ENCODE results near the gene SH3BGRL3. TPM values are rescaled to one million over a fixed set of nuclear protein-coding genes. Genes with fewer than 3 reads are reported as not detected.
"Not testable (repeated sequence)": the region's sequence is repeated elsewhere in the genome, so short reads cannot be mapped to it uniquely, and the experiment has no call there.

The SH3BGRL3 gene
- total and polyA plus RNA-seq, 3 donors from 2014 or later: 24.4 to 76.6 (median 25.4) TPM

- no peaks in the 10 kb centered on the region for H3K27me3 ChIP-seq
- TF ChIP-seq CTCF (IDR thresholded peaks at IDR 0.05) (no peak), POLR2A (IDR thresholded peaks at IDR 0.05) (no peak)
- H3K27ac ChIP-seq: no peak overlapping the region
- no peak overlapping the region for H3K4me3 ChIP-seq
- intact Hi-C loops (cut with DNase I; ENCODE audit: low total_unique reads): loop anchor here (10.0 kb wide), 1 partner anchor 49 kb away; no protein-coding TSS in a partner anchor
- H3K9me3 ChIP-seq: no peaks in the 10 kb centered on the region
- no peaks in the 10 kb centered on the region for H3K36me3 ChIP-seq (ENCODE audit: low read depth, missing control alignments)
- 94 to 95% methylated on average over 2 of the region's 2 CpGs for WGBS, 2 donors
- no peaks in the 10 kb centered on the region for H3K4me1 ChIP-seq
- no peak for DNase-seq
Measured at GRCh38 chr1:26323382-26323781, 43.5 kb downstream of the SH3BGRL3 start.

GRCh38 chr1:26324550-26324949 is 44.7 kb downstream of the SH3BGRL3 start:
- TF ChIP-seq CTCF (IDR thresholded peaks at IDR 0.05) (no peak), POLR2A (IDR thresholded peaks at IDR 0.05) (no peak)
- Histone ChIP-seq H3K4me3 (no peak overlapping the region), H3K27me3 (no peaks in the 10 kb centered on the region), H3K4me1 (no peaks in the 10 kb centered on the region), H3K9me3 (no peaks in the 10 kb centered on the region), H3K36me3 (ENCODE audit: low read depth, missing control alignments) (no peaks in the 10 kb centered on the region), H3K27ac (no peak overlapping the region)
- WGBS, 2 donors: 80 to 92% methylated on average over 3 of the region's 3 CpGs
- DNase-seq: no peak
- intact Hi-C loops (cut with DNase I; ENCODE audit: low total_unique reads): loop anchor here (10.0 kb wide), 1 partner anchor 50 kb away; no protein-coding TSS in a partner anchor

- Histone ChIP-seq H3K27me3 (no peaks in the 10 kb centered on the region), H3K4me3 (no peak overlapping the region), H3K27ac (no peak overlapping the region), H3K4me1 (no peaks in the 10 kb centered on the region), H3K9me3 (no peaks in the 10 kb centered on the region), H3K36me3 (ENCODE audit: low read depth, missing control alignments) (no peaks in the 10 kb centered on the region)
- DNase-seq: no peak
- intact Hi-C loops (cut with DNase I; ENCODE audit: low total_unique reads): loop anchor here (10.0 kb wide), 1 partner anchor 53 kb away; no protein-coding TSS in a partner anchor
- WGBS, 2 donors: 80 to 90% methylated on average over 8 of the region's 8 CpGs
- no peak for TF ChIP-seq CTCF (IDR thresholded peaks at IDR 0.05)
- no peak for TF ChIP-seq POLR2A (IDR thresholded peaks at IDR 0.05)
Measured at GRCh38 chr1:26327956-26328362, 48.1 kb downstream of the SH3BGRL3 start.

- Histone ChIP-seq H3K27ac (no peak overlapping the region), H3K4me1 (no peaks in the 10 kb centered on the region), H3K9me3 (no peaks in the 10 kb centered on the region), H3K27me3 (no peaks in the 10 kb centered on the region), H3K4me3 (no peak overlapping the region), H3K36me3 (ENCODE audit: low read depth, missing control alignments) (no peaks in the 10 kb centered on the region)
- intact Hi-C loops (cut with DNase I; ENCODE audit: low total_unique reads): loop anchor here (10.0 kb wide), 1 partner anchor 54 kb away; no protein-coding TSS in a partner anchor
- WGBS, 2 donors: 76 to 87% methylated on average over 8 of the region's 8 CpGs
- no peak for DNase-seq
- no peak for TF ChIP-seq CTCF (IDR thresholded peaks at IDR 0.05)
- TF ChIP-seq POLR2A (IDR thresholded peaks at IDR 0.05): no peak
Measured at GRCh38 chr1:26328597-26328996, 48.7 kb downstream of the SH3BGRL3 start.

- not testable (repeated sequence) for H3K27ac ChIP-seq; DNase-seq; H3K27me3 ChIP-seq; H3K4me1 ChIP-seq; H3K4me3 ChIP-seq; H3K9me3 ChIP-seq; H3K36me3 ChIP-seq (ENCODE audit: low read depth, missing control alignments)
- whole genome bisulfite sequencing, 2 donors: 90 to 95% methylated on average over 4 of the region's 4 CpGs
- intact Hi-C loops (cut with DNase I; ENCODE audit: low total_unique reads): loop anchor here (10.0 kb wide), 1 partner anchor 55 kb away; no protein-coding TSS in a partner anchor
Measured at GRCh38 chr1:26329380-26329779, 49.5 kb downstream of the SH3BGRL3 start.
